CD14-positive monocyte (primary cell): ENCODE measurements around the gene FBXL20. TPM values are rescaled to one million over a fixed set of nuclear protein-coding genes. Genes with fewer than 3 reads are reported as not detected.

Experiments
- DNase-seq, 3 donors: peaks; one replicate each; pipeline ENCODE4 v3.0.0-alpha.2; 2011 to 2022
- H2AFZ ChIP-seq: 2 replicates; pipeline ENCODE4 v1.6.0; 2012; ENCODE audit warnings: mild to moderate bottlenecking, low read depth, low read length, inconsistent platforms; ENCODE audit not compliant: insufficient read depth, poor library complexity, severe bottlenecking
- H3K27ac ChIP-seq, 2 donors: 1 replicate in 1 of 2; 2 replicates in 1 of 2; pipeline ENCODE4 v1.5.1; 2012 to 2013; ENCODE audit warnings: low read length in 2 of 2, control low read depth in 1 of 2, inconsistent platforms in 1 of 2, low read depth in 1 of 2, mild to moderate bottlenecking in 1 of 2
- H3K27me3 ChIP-seq, 2 donors: one replicate each; pipeline versions ENCODE4 v1.6.0 to v1.6.1; 2011 to 2013; ENCODE audit warnings: low read length in 2 of 2; ENCODE audit not compliant: control insufficient read depth in 2 of 2, insufficient read depth in 2 of 2
- H3K36me3 ChIP-seq, 2 donors: replicated peaks in 1 of 2; 1 replicate in 1 of 2; 2 replicates in 1 of 2; pipeline versions ENCODE4 v1.5.1 to v1.6.1; 2012 to 2013; ENCODE audit warnings: low read length in 2 of 2, control low read depth in 1 of 2, inconsistent platforms in 1 of 2, mild to moderate bottlenecking in 1 of 2; ENCODE audit not compliant: insufficient read depth in 2 of 2, control insufficient read depth in 1 of 2
- H3K4me1 ChIP-seq, 2 donors: 1 replicate in 1 of 2; 2 replicates in 1 of 2; pipeline versions ENCODE4 v1.5.1 to v1.6.1; 2012 to 2013; ENCODE audit warnings: low read length in 2 of 2, control low read depth in 1 of 2, inconsistent platforms in 1 of 2, mild to moderate bottlenecking in 1 of 2, moderate library complexity in 1 of 2; ENCODE audit not compliant: insufficient read depth in 2 of 2, control insufficient read depth in 1 of 2
- H3K4me2 ChIP-seq: replicated peaks from 2 replicates; pipeline ENCODE3; 2012; ENCODE audit warnings: low read length, moderate library complexity, mild to moderate bottlenecking; ENCODE audit not compliant: poor library complexity, severe bottlenecking; ENCODE audit errors: extremely low read depth
- H3K4me3 ChIP-seq, 3 experiments: fragments of 200-600 bp in 1 of 3; sonication (generic) in 1 of 3; replicated peaks in 1 of 3; 1 replicate in 2 of 3; 2 replicates in 1 of 3; pipeline ENCODE4 v1.5.1; 2011 to 2013; ENCODE audit warnings: low read length in 3 of 3, mild to moderate bottlenecking in 3 of 3, control low read depth in 2 of 3, low read depth in 2 of 3, inconsistent platforms in 1 of 3, moderate library complexity in 1 of 3
- H3K79me2 ChIP-seq: 2 replicates; pipeline ENCODE4 v1.6.0; 2012; ENCODE audit warnings: mild to moderate bottlenecking, control low read depth, inconsistent platforms, low read length, moderate library complexity; ENCODE audit not compliant: insufficient read depth
- H3K9ac ChIP-seq: 2 replicates; pipeline ENCODE4 v1.6.0; 2017; ENCODE audit warnings: low read length, mild to moderate bottlenecking; ENCODE audit not compliant: insufficient read depth, poor library complexity, severe bottlenecking
- H3K9me3 ChIP-seq, 2 donors: replicated peaks in 1 of 2; 1 replicate in 1 of 2; 2 replicates in 1 of 2; pipeline versions ENCODE4 v1.5.1 to v1.6.1; 2012 to 2013; ENCODE audit warnings: low read length in 2 of 2, control low read depth in 1 of 2; ENCODE audit not compliant: control insufficient read depth in 1 of 2, insufficient read depth in 1 of 2
- H4K20me1 ChIP-seq: 2 replicates; pipeline ENCODE4 v1.6.0; 2012; ENCODE audit warnings: mild to moderate bottlenecking, low read length, control low read depth, moderate library complexity; ENCODE audit not compliant: insufficient read depth
- H3K27ac Mint-ChIP-seq, 7 donors: one replicate each; pipeline ENCODE4 v1.8.0; 2020; ENCODE audit warnings: mild to moderate bottlenecking in 7 of 7, mixed read lengths in 7 of 7, moderate library complexity in 6 of 7, inconsistent platforms in 2 of 7
- H3K27me3 Mint-ChIP-seq, 3 donors: one replicate each; pipeline ENCODE4 v1.8.0; 2021 to 2022; ENCODE audit warnings: low read depth in 3 of 3, mild to moderate bottlenecking in 3 of 3, mixed read lengths in 3 of 3, moderate library complexity in 3 of 3, inconsistent platforms in 1 of 3
- H3K36me3 Mint-ChIP-seq, 2 donors: one replicate each; pipeline ENCODE4 v1.8.0; 2020; ENCODE audit warnings: mixed read lengths in 2 of 2, inconsistent platforms in 1 of 2, mild to moderate bottlenecking in 1 of 2
- H3K4me1 Mint-ChIP-seq: one replicate; pipeline ENCODE4 v1.8.0; 2020; ENCODE audit warnings: mild to moderate bottlenecking, mixed read lengths
- H3K4me3 Mint-ChIP-seq, 2 donors: one replicate each; pipeline ENCODE4 v1.8.0; 2020; ENCODE audit warnings: mild to moderate bottlenecking in 2 of 2, mixed read lengths in 2 of 2, moderate library complexity in 1 of 2
- H3K9me3 Mint-ChIP-seq, 7 donors: one replicate each; pipeline ENCODE4 v1.8.0; 2020 to 2022; ENCODE audit warnings: mixed read lengths in 7 of 7, mild to moderate bottlenecking in 6 of 7, moderate library complexity in 6 of 7, inconsistent platforms in 2 of 7
- CTCF ChIP-seq: fragments of 200-600 bp; IDR thresholded peaks from one replicate; pipeline ENCODE4 v1.8.0; 2022; ENCODE audit warnings: antibody characterized with exemption, mild to moderate bottlenecking
- WGBS: methylation state at CpG from one replicate; pipeline ENCODE4 v1.1.5; 2013; ENCODE audit warnings: missing lambda C conversion rate; ENCODE audit not compliant: insufficient coverage; 5-methylcytosine and 5-hydroxymethylcytosine counted together
- intact Hi-C, 2 donors: fragments of 100-400 bp; cut with micrococcal nuclease; formaldehyde crosslinking; loops; one replicate each; pipeline versions ENCODE4 v1.15.0 to v1.15.1; 2023
- polyA plus RNA-seq, 3 donors: library from polyadenylated mRNA; depleted of rRNA in 1 of 3; unstranded in 2 of 3; stranded (reverse) in 1 of 3; fragments of 300-500 nt in 2 of 3; fragments of >200 nt in 1 of 3; fragmentation: Illumina TruSeq in 2 of 3; gene quantifications; 1 replicate in 2 of 3; 2 replicates in 1 of 3; pipeline ENCODE4 v1.2.3, GENCODE V29; 2012 to 2021

Gene FBXL20
- polyA plus RNA-seq, 3 donors, result 4.0 to 7.7 (median 4.7) TPM

- Mint-ChIP-seq H3K9me3 (peaks cover 0 to 11% (median 4%) of the 10 kb centered on the region in 7 donors), H3K27ac (no peak overlapping the region), H3K36me3 (peaks cover 3% of the 10 kb centered on the region in 2 donors), H3K4me1 (peaks cover 22% of the 10 kb centered on the region), H3K4me3 (no peak overlapping the region), H3K27me3 (peaks cover 34 to 63% (median 44%) of the 10 kb centered on the region in 3 donors)
- H3K27ac ChIP-seq, result no peak overlapping the region
- H3K36me3 ChIP-seq, result no peaks in the 10 kb centered on the region
- no peak overlapping the region for H3K4me2 ChIP-seq
- peaks cover 19% of the 10 kb centered on the region in 2 donors for H3K4me1 ChIP-seq
- WGBS, result 100% methylated on average over 1 of the region's 1 CpG
- no peak for DNase-seq
- TF ChIP-seq CTCF, result no peak
- intact Hi-C loops, result loop anchor here (5.0 to 10.0 kb wide), 4 partner anchors 66 to 236 kb away; partner anchors contain the start of gene ARL5C (in 1 of the 2)
- no peaks in the 10 kb centered on the region for H4K20me1 ChIP-seq
- no peak overlapping the region for H2AFZ ChIP-seq
- H3K9ac ChIP-seq, result no peak overlapping the region
- no peak overlapping the region for H3K4me3 ChIP-seq
- no peaks in the 10 kb centered on the region for H3K9me3 ChIP-seq
- H3K79me2 ChIP-seq, result no peaks in the 10 kb centered on the region
- H3K27me3 ChIP-seq, result peaks cover 15 to 45% of the 10 kb centered on the region in 2 donors
Observed at GRCh38 chr17:39230361-39230760, 171.1 kb downstream of the FBXL20 start.

GRCh38 chr17:39229274-39229913, 172.0 kb downstream of the FBXL20 start:
- H4K20me1 ChIP-seq, result no peaks in the 10 kb centered on the region
- no peak overlapping the region for H3K4me2 ChIP-seq
- peaks cover 21 to 54% of the 10 kb centered on the region in 2 donors for H3K27me3 ChIP-seq
- Mint-ChIP-seq H3K27ac (peak overlapping the region in 2 of 7 donors; percentile 8 to 34), H3K4me3 (peak overlapping the region in 1 of 2 donors; percentile 48), H3K4me1 (peaks cover 24% of the 10 kb centered on the region), H3K9me3 (peaks cover 0 to 11% (median 5%) of the 10 kb centered on the region in 7 donors), H3K36me3 (peaks cover 3% of the 10 kb centered on the region in 2 donors), H3K27me3 (peaks cover 41 to 70% (median 50%) of the 10 kb centered on the region in 3 donors)
- no peak for DNase-seq
- 77% methylated on average over 11 of the region's 11 CpGs for WGBS
- H3K9me3 ChIP-seq, result peaks cover 0 to 4% of the 10 kb centered on the region in 2 donors
- no peak overlapping the region for H3K9ac ChIP-seq
- no peak overlapping the region for H2AFZ ChIP-seq
- intact Hi-C loops, result no loop called here
- no peak overlapping the region for H3K27ac ChIP-seq
- no peak overlapping the region for H3K4me3 ChIP-seq
- peaks cover 21 to 29% of the 10 kb centered on the region in 2 donors for H3K4me1 ChIP-seq
- H3K36me3 ChIP-seq, result no peaks in the 10 kb centered on the region
- TF ChIP-seq CTCF, result no peak
- H3K79me2 ChIP-seq, result no peaks in the 10 kb centered on the region
